Skeletal muscle tissue (tissue), 4 donors: ENCODE data around the gene KIDINS220. TPM values are rescaled to one million over a fixed set of nuclear protein-coding genes. Genes with fewer than 3 reads are reported as not detected.

ENCODE experiments used
- H3K27ac ChIP-seq: one replicate; pipeline ENCODE4 v1.7.0; 2013; ENCODE audit warnings: mild to moderate bottlenecking, low read depth, low read length, inconsistent platforms
- H3K27me3 ChIP-seq, 3 donors: one replicate each; pipeline ENCODE4 v1.7.0; 2013; ENCODE audit warnings: low read length in 3 of 3; ENCODE audit not compliant: control insufficient read depth in 3 of 3, insufficient read depth in 3 of 3
- H3K36me3 ChIP-seq, 3 donors: one replicate each; pipeline ENCODE4 v1.7.0; 2013; ENCODE audit warnings: low read length in 3 of 3; ENCODE audit not compliant: control insufficient read depth in 3 of 3, insufficient read depth in 3 of 3
- H3K4me1 ChIP-seq, 3 donors: one replicate each; pipeline ENCODE4 v1.7.0; 2013; ENCODE audit warnings: low read length in 3 of 3, mild to moderate bottlenecking in 3 of 3; ENCODE audit not compliant: control insufficient read depth in 3 of 3, insufficient read depth in 3 of 3
- H3K4me3 ChIP-seq, 3 donors: one replicate each; pipeline ENCODE4 v1.7.0; 2013; ENCODE audit warnings: low read length in 3 of 3
- H3K9ac ChIP-seq, 3 donors: one replicate each; pipeline ENCODE4 v1.7.0; 2013; ENCODE audit warnings: low read length in 3 of 3, mild to moderate bottlenecking in 3 of 3, moderate library complexity in 2 of 3, low read depth in 1 of 3
- H3K9me3 ChIP-seq, 3 donors: one replicate each; pipeline ENCODE4 v1.7.0; 2013; ENCODE audit warnings: low read length in 3 of 3; ENCODE audit not compliant: control insufficient read depth in 3 of 3
- total RNA-seq: library from RNA; depleted of rRNA; stranded (reverse); fragments of >200 nt; gene quantifications from one replicate; pipeline ENCODE4 v1.2.3, GENCODE V29; 2014
- donor health status: Osteomylitis.

The KIDINS220 gene
- total RNA-seq, 1 donor from 2014 or later: 88.7 TPM

DNA sequence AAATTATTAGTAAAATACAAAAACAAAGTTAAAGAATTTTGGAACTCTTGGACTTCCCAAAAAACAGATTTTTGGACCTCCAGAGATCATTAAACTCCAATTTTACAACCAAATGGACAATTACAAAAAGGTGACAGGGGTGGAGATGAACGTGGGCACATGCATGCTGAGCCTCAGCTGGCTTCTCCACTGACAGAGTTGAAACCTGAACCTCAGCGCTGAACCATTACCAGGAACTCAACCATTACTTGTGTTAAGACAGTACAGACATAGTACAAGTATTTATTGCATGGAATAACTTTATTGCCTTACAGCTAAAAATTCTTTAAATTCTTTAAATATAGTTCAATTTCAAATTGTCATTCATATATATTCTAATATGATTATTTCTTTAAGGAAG lies 33.0 kb upstream of the KIDINS220 start:
- H3K27ac ChIP-seq: no peak overlapping the region
- H3K27me3 ChIP-seq: no peaks in the 10 kb centered on the region
- no peaks in the 10 kb centered on the region for H3K9me3 ChIP-seq

GRCh38 chr2:8867363-8867762 lies 29.9 kb upstream of the KIDINS220 start:
- H3K4me1 ChIP-seq: no peaks in the 10 kb centered on the region
- no peaks in the 10 kb centered on the region for H3K36me3 ChIP-seq

More for the DNA sequence above, 33.0 kb upstream of the KIDINS220 start:
- H3K4me3 ChIP-seq: no peak overlapping the region
- no peaks in the 10 kb centered on the region for H3K36me3 ChIP-seq
- H3K4me1 ChIP-seq: no peaks in the 10 kb centered on the region
- no peak overlapping the region for H3K9ac ChIP-seq

DNA sequence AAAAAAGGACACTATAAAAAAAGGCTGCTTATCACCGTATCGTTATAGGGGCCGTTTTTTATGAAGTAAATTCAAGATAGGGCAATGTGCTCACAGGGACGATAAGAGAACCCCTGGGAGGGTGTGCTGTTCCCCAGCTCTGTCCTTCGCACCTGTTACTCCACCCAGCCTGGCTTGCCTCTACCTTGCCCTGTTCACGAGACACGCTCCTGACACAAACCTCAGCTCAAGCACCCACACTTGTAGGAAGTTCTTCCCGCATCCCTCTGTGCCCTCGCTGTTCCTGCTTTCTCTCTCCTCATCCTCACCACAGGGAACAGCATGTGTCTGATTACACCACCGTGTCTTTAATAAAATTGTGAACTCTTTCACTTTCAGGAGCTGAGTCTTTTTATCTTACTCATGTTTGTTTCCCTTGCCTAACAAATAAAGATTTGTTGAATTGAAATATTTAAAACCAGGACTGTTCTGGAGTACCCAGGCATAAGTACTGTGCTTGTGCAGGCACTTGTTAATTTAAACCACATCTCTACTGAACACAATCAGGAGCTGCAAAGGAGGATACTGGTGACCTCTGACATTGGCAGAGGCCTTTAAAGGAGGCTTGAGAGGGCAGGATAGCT lies 26.0 kb upstream of the KIDINS220 start:
- H3K4me1 ChIP-seq: no peaks in the 10 kb centered on the region
- no peaks in the 10 kb centered on the region for H3K36me3 ChIP-seq
- H3K9me3 ChIP-seq: no peaks in the 10 kb centered on the region
- H3K4me3 ChIP-seq: no peak overlapping the region
- no peak overlapping the region for H3K27ac ChIP-seq
- H3K27me3 ChIP-seq: no peaks in the 10 kb centered on the region
- no peak overlapping the region for H3K9ac ChIP-seq

More at GRCh38 chr2:8867363-8867762, 29.9 kb upstream of the KIDINS220 start:
- no peak overlapping the region for H3K27ac ChIP-seq
- H3K4me3 ChIP-seq: no peak overlapping the region
- H3K9ac ChIP-seq: no peak overlapping the region
- H3K9me3 ChIP-seq: no peaks in the 10 kb centered on the region
- H3K27me3 ChIP-seq: no peaks in the 10 kb centered on the region

- Histone ChIP-seq H3K27ac (no peak overlapping the region), H3K9me3 (no peaks in the 10 kb centered on the region)
Measured at GRCh38 chr2:8862230-8862629, 24.8 kb upstream of the KIDINS220 start.

GRCh38 chr2:8861797-8862196 lies 24.4 kb upstream of the KIDINS220 start:
- H3K4me3 ChIP-seq: no peak overlapping the region
- no peaks in the 10 kb centered on the region for H3K27me3 ChIP-seq
- no peak overlapping the region for H3K27ac ChIP-seq
- H3K36me3 ChIP-seq: no peaks in the 10 kb centered on the region
- H3K9me3 ChIP-seq: no peaks in the 10 kb centered on the region
- H3K9ac ChIP-seq: no peak overlapping the region
- H3K4me1 ChIP-seq: no peaks in the 10 kb centered on the region

More at GRCh38 chr2:8862230-8862629, 24.8 kb upstream of the KIDINS220 start:
- no peak overlapping the region for H3K4me3 ChIP-seq
- no peak overlapping the region for H3K9ac ChIP-seq
- H3K36me3 ChIP-seq: no peaks in the 10 kb centered on the region
- no peaks in the 10 kb centered on the region for H3K4me1 ChIP-seq
- H3K27me3 ChIP-seq: no peaks in the 10 kb centered on the region

DNA sequence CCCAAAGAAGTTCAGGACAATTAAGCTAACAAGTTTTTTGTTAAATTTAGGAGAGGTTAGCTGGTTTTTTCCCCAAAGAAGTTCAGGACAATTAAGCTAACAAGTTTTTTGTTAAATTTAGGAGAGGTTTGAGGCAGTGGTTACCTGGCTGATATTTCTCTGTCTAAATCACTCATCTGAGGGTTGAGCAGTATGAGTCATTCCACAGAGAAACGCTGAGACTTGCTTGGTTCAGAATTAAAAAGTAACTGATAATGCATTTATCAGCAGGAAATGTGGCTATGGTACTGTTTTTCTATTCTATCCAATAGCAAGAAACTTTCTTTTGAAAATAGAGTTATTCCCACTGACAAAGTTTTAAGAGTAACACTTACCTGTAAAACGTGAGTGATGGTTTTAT lies 22.8 kb upstream of the KIDINS220 start:
- Histone ChIP-seq H3K4me1 (no peaks in the 10 kb centered on the region), H3K27ac (no peak overlapping the region), H3K4me3 (no peak overlapping the region), H3K9me3 (no peaks in the 10 kb centered on the region), H3K27me3 (no peaks in the 10 kb centered on the region), H3K9ac (no peak overlapping the region), H3K36me3 (no peaks in the 10 kb centered on the region)

- Histone ChIP-seq H3K36me3 (no peaks in the 10 kb centered on the region), H3K9ac (no peak overlapping the region), H3K4me1 (no peaks in the 10 kb centered on the region), H3K27me3 (no peaks in the 10 kb centered on the region), H3K4me3 (no peak overlapping the region), H3K9me3 (no peaks in the 10 kb centered on the region), H3K27ac (no peak overlapping the region)
Measured at GRCh38 chr2:8858910-8859309, 21.5 kb upstream of the KIDINS220 start.

DNA sequence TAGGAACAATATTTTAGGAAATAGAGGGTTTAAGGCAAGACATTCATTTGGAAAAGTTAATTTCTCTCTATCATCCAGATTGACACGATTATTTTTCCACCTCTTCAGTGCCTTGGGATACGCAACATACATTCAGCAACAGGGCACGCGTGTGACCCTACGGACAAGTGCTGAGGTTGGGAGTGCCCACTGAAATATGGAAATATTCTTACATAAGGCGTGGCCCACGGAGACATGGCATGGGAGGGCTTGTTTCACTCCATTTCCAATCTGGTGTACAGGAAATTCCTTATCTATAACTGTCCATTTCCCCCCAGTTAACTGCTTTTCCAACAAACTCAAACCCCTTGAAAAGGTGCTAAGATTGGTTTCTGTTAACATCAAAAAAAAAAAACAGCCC lies 20.9 kb upstream of the KIDINS220 start:
- Histone ChIP-seq H3K9ac (no peak overlapping the region), H3K4me1 (no peaks in the 10 kb centered on the region), H3K4me3 (no peak overlapping the region), H3K9me3 (no peaks in the 10 kb centered on the region), H3K36me3 (no peaks in the 10 kb centered on the region), H3K27me3 (no peaks in the 10 kb centered on the region), H3K27ac (no peak overlapping the region)

- Histone ChIP-seq H3K27me3 (no peaks in the 10 kb centered on the region), H3K4me3 (no peak overlapping the region), H3K9ac (peak overlapping the region in 1 of 3 donors; percentile 12), H3K36me3 (no peaks in the 10 kb centered on the region), H3K27ac (no peak overlapping the region), H3K4me1 (no peaks in the 10 kb centered on the region), H3K9me3 (no peaks in the 10 kb centered on the region)
Measured at GRCh38 chr2:8857709-8858108, 20.3 kb upstream of the KIDINS220 start.

- H3K36me3 ChIP-seq: no peaks in the 10 kb centered on the region
- no peaks in the 10 kb centered on the region for H3K27me3 ChIP-seq
- H3K4me1 ChIP-seq: no peaks in the 10 kb centered on the region
- H3K4me3 ChIP-seq: no peak overlapping the region
- no peak overlapping the region for H3K9ac ChIP-seq
- no peaks in the 10 kb centered on the region for H3K9me3 ChIP-seq
- H3K27ac ChIP-seq: no peak overlapping the region
Measured at GRCh38 chr2:8856176-8856575, 18.8 kb upstream of the KIDINS220 start.
